Nephron (organoid): ENCODE measurements around the gene ECM2.

ENCODE experiments used
- H3K27ac Mint-ChIP-seq, 3 experiments: 2 replicates each; pipeline ENCODE4 v1.8.0; 2020; ENCODE audit warnings: mixed read lengths in 3 of 3, mild to moderate bottlenecking in 2 of 3, moderate library complexity in 1 of 3
- H3K27me3 Mint-ChIP-seq: 2 replicates; pipeline ENCODE4 v1.8.0; 2021; ENCODE audit warnings: low read depth, mild to moderate bottlenecking, moderate library complexity, mixed read lengths
- H3K36me3 Mint-ChIP-seq: 2 replicates; pipeline ENCODE4 v1.8.0; 2020; ENCODE audit warnings: low read depth, mixed read lengths
- H3K4me1 Mint-ChIP-seq: 2 replicates; pipeline ENCODE4 v1.8.0; 2020; ENCODE audit warnings: mixed read lengths
- H3K4me3 Mint-ChIP-seq, 3 experiments: 2 replicates each; pipeline ENCODE4 v1.8.0; 2020; ENCODE audit warnings: mild to moderate bottlenecking in 3 of 3, mixed read lengths in 3 of 3, moderate library complexity in 2 of 3
- H3K9me3 Mint-ChIP-seq: 2 replicates; pipeline ENCODE4 v1.8.0; 2020; ENCODE audit warnings: mixed read lengths
- CTCF ChIP-seq, 3 experiments: fragments of 200-600 bp; sonication (generic); IDR thresholded peaks; one replicate each; pipeline ENCODE4 v1.5.0; 2021; ENCODE audit warnings: antibody characterized with exemption in 3 of 3; ENCODE audit not compliant: unreplicated experiment in 3 of 3

Gene ECM2

GRCh38 chr9:92493749-92494387 lies 41.9 kb downstream of the ECM2 start:
- Mint-ChIP-seq H3K9me3 (no peaks in the 10 kb centered on the region), H3K36me3 (no peaks in the 10 kb centered on the region), H3K27ac (no peak overlapping the region), H3K4me3 (no peak overlapping the region), H3K27me3 (no peaks in the 10 kb centered on the region), H3K4me1 (peaks cover 15% of the 10 kb centered on the region)
- no peak for TF ChIP-seq CTCF (IDR thresholded peaks at IDR 0.05; ENCODE audit: unreplicated experiment in 3 of 3)

- no peak overlapping the region for H3K27ac Mint-ChIP-seq
- TF ChIP-seq CTCF (IDR thresholded peaks at IDR 0.05; ENCODE audit: unreplicated experiment in 3 of 3): no peak
Observed at GRCh38 chr9:92492781-92493401, 42.9 kb downstream of the ECM2 start.

GRCh38 chr9:92488681-92489550 lies 46.9 kb downstream of the ECM2 start:
- Mint-ChIP-seq H3K4me3 (no peak overlapping the region), H3K4me1 (peaks cover 26% of the 10 kb centered on the region), H3K36me3 (no peaks in the 10 kb centered on the region), H3K9me3 (no peaks in the 10 kb centered on the region), H3K27ac (peak overlapping the region in 2 of 3 experiments; percentile 36 to 89), H3K27me3 (no peaks in the 10 kb centered on the region)
- no peak for TF ChIP-seq CTCF (IDR thresholded peaks at IDR 0.05; ENCODE audit: unreplicated experiment in 3 of 3)

More at GRCh38 chr9:92492781-92493401, 42.9 kb downstream of the ECM2 start:
- H3K9me3 Mint-ChIP-seq: no peaks in the 10 kb centered on the region
- H3K36me3 Mint-ChIP-seq: no peaks in the 10 kb centered on the region
- H3K4me3 Mint-ChIP-seq: no peak overlapping the region
- peaks cover 19% of the 10 kb centered on the region for H3K4me1 Mint-ChIP-seq
- H3K27me3 Mint-ChIP-seq: no peaks in the 10 kb centered on the region

GRCh38 chr9:92486371-92486770 lies 49.4 kb downstream of the ECM2 start:
- H3K36me3 Mint-ChIP-seq: no peaks in the 10 kb centered on the region
- H3K27ac Mint-ChIP-seq: peak overlapping the region in 2 of 3 experiments; percentile 30 to 57
- peaks cover 41% of the 10 kb centered on the region for H3K4me1 Mint-ChIP-seq
- no peak overlapping the region for H3K4me3 Mint-ChIP-seq
- H3K27me3 Mint-ChIP-seq: no peaks in the 10 kb centered on the region
- H3K9me3 Mint-ChIP-seq: no peaks in the 10 kb centered on the region
- no peak for TF ChIP-seq CTCF (IDR thresholded peaks at IDR 0.05; ENCODE audit: unreplicated experiment in 3 of 3)

- no peak for TF ChIP-seq CTCF (IDR thresholded peaks at IDR 0.05; ENCODE audit: unreplicated experiment in 3 of 3)
- Mint-ChIP-seq H3K4me3 (no peak overlapping the region), H3K27ac (peak overlapping the region in 2 of 3 experiments; percentile 91 to 95), H3K4me1 (peaks cover 55% of the 10 kb centered on the region), H3K9me3 (no peaks in the 10 kb centered on the region), H3K27me3 (no peaks in the 10 kb centered on the region), H3K36me3 (no peaks in the 10 kb centered on the region)
Observed at GRCh38 chr9:92484563-92484962, 51.2 kb downstream of the ECM2 start.
